Stimulated activated CD4-positive, alpha-beta T cell treated with anti-CD3 and anti-CD28 coated beads, TNF-alpha, amount 100 ng/mL, for 1 hour (primary cell): Measurements from ENCODE around the gene TRIM7.

Source experiments
- DNase-seq, 3 donors: peaks; one replicate each; pipeline ENCODE4 v3.0.0-alpha.2; 2020; ENCODE audit warnings: low read depth in 3 of 3, low spot score in 1 of 3

Gene TRIM7

GRCh38 chr5:181204826-181205760 is at the start of gene TRIM7:
Gene TRIM7, minus strand, starts transcription at chr5:181205196. Its CDS starts 86 bp downstream, at chr5:181205110.
- DNase-seq = no peak

GRCh38 chr5:181248277-181248676 is 43.3 kb upstream of the TRIM7 start:
- DNase-seq = no peak

- peak in 2 of 3 donors; percentile 40 to 59 for DNase-seq
Observed at GRCh38 chr5:181246276-181247049, 41.5 kb upstream of the TRIM7 start.

- no peak for DNase-seq
Observed at GRCh38 chr5:181245427-181246275, 40.7 kb upstream of the TRIM7 start.

GRCh38 chr5:181243564-181244343 is 38.8 kb upstream of the TRIM7 start, which contains the start of gene RACK1:
Gene RACK1, minus strand, starts transcription at chr5:181243906. Its CDS starts 106 bp downstream, at chr5:181243800.
- peak; percentile 72 to 78 (median 74) for DNase-seq

- no peak for DNase-seq
Observed at GRCh38 chr5:181243018-181243563, 38.1 kb upstream of the TRIM7 start.

- DNase-seq = no peak
Observed at GRCh38 chr5:181242031-181242451, 37.0 kb upstream of the TRIM7 start.

- DNase-seq = no peak
Observed at GRCh38 chr5:181241393-181241975, 36.5 kb upstream of the TRIM7 start.

- DNase-seq = no peak
Observed at GRCh38 chr5:181239062-181239663, 34.2 kb upstream of the TRIM7 start.

GRCh38 chr5:181237729-181238385 is 32.9 kb upstream of the TRIM7 start:
- DNase-seq = no peak

GRCh38 chr5:181236954-181237641 is 32.1 kb upstream of the TRIM7 start:
- no peak for DNase-seq

GRCh38 chr5:181236471-181236870 is 31.5 kb upstream of the TRIM7 start:
- DNase-seq = no peak

GRCh38 chr5:181235689-181236366 is 30.8 kb upstream of the TRIM7 start:
- no peak for DNase-seq

GRCh38 chr5:181235323-181235688 is 30.3 kb upstream of the TRIM7 start:
- DNase-seq = no peak

GRCh38 chr5:181234455-181235306 is 29.7 kb upstream of the TRIM7 start:
- no peak for DNase-seq

- no peak for DNase-seq
Observed at GRCh38 chr5:181233801-181234454, 28.9 kb upstream of the TRIM7 start.
